Neural cell (in vitro differentiated cells): Measurements from ENCODE around the gene TSEN54.

Source experiments
- EP300 ChIP-seq: fragments of 450-650 bp; conservative IDR thresholded peaks from 2 replicates; pipeline ENCODE4 v1.6.1; 2014; ENCODE audit warnings: antibody characterized with exemption, mild to moderate bottlenecking, moderate library complexity; ENCODE audit not compliant: poor library complexity, severe bottlenecking
- EZH2 ChIP-seq: fragments of 200-600, 300-800 bp; shearing (Covaris generic), sonication (generic); IDR thresholded peaks from 2 replicates; pipeline ENCODE4 v1.6.1; 2014; ENCODE audit warnings: antibody characterized with exemption, low read length, borderline replicate concordance, mild to moderate bottlenecking; ENCODE audit not compliant: insufficient read depth, poor library complexity, severe bottlenecking
- POLR2AphosphoS5 ChIP-seq: IDR thresholded peaks from 2 replicates; pipeline ENCODE4 v1.6.1; 2012
- RAD21 ChIP-seq: fragments of 450-650 bp; conservative IDR thresholded peaks from 2 replicates; pipeline ENCODE4 v1.6.1; 2014; ENCODE audit warnings: antibody characterized with exemption, mild to moderate bottlenecking, moderate library complexity
- SMC3 ChIP-seq: fragments of 450-650 bp; conservative IDR thresholded peaks from 2 replicates; pipeline ENCODE4 v1.6.1; 2014; ENCODE audit warnings: antibody characterized with exemption, mild to moderate bottlenecking, moderate library complexity; ENCODE audit not compliant: poor library complexity
- TF ChIP-seq, protein P1 (sequence below): fragments of 450-650 bp; IDR thresholded peaks from 2 replicates; pipeline ENCODE4 v1.5.1; 2014; ENCODE audit warnings: antibody characterized with exemption, mild to moderate bottlenecking, moderate library complexity; ENCODE audit not compliant: poor library complexity, severe bottlenecking

DNA sequence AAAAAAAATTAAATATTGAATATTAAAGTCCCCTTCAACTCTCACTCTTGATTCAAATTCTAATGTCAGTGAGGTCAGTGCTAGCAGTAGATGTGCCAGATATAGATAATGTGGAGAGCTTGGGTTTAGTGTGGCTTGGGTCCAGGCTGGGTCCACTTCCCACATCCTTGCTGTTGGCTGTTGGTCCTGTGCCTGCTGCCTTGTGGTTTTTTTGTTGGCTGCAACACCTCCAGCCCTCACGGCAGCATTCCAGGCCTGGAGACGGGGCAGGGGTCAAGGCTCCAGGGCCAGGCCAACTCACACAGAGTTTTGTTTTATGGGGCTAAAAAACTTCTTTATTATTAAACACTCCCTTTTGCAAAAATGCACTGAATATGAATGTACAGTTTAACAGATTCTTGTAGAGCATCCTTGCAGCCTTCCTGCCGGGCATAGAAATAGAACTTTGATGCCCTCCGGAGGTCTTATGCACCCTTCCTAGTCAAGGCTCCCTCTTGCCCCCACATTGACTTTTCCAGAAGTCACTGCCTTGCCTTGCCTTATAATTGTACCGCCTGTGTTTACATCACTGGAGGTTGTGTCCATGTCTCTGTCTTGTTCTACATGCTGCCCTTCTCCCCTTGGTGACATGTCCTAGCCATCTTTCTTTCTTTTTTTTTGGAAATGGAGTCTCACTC lies 45.7 kb downstream of the TSEN54 start:
- TF ChIP-seq, protein P1, sequence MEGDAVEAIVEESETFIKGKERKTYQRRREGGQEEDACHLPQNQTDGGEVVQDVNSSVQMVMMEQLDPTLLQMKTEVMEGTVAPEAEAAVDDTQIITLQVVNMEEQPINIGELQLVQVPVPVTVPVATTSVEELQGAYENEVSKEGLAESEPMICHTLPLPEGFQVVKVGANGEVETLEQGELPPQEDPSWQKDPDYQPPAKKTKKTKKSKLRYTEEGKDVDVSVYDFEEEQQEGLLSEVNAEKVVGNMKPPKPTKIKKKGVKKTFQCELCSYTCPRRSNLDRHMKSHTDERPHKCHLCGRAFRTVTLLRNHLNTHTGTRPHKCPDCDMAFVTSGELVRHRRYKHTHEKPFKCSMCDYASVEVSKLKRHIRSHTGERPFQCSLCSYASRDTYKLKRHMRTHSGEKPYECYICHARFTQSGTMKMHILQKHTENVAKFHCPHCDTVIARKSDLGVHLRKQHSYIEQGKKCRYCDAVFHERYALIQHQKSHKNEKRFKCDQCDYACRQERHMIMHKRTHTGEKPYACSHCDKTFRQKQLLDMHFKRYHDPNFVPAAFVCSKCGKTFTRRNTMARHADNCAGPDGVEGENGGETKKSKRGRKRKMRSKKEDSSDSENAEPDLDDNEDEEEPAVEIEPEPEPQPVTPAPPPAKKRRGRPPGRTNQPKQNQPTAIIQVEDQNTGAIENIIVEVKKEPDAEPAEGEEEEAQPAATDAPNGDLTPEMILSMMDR, result no peak
- TF ChIP-seq EP300 (no peak), EZH2 (no peak), POLR2AphosphoS5 (no peak), SMC3 (no peak), RAD21 (no peak)
